Measurements from ENCODE around the gene GTF3C6. TPM values are rescaled to one million over a fixed set of nuclear protein-coding genes. Genes with fewer than 3 reads are reported as not detected.
"Not testable (repeated sequence)": the region's sequence is repeated elsewhere in the genome, so short reads cannot be mapped to it uniquely, and the experiment has no call there.

The GTF3C6 gene
- total RNA-seq, 1 donor from 2014 or later, result 46.1 TPM

DNA sequence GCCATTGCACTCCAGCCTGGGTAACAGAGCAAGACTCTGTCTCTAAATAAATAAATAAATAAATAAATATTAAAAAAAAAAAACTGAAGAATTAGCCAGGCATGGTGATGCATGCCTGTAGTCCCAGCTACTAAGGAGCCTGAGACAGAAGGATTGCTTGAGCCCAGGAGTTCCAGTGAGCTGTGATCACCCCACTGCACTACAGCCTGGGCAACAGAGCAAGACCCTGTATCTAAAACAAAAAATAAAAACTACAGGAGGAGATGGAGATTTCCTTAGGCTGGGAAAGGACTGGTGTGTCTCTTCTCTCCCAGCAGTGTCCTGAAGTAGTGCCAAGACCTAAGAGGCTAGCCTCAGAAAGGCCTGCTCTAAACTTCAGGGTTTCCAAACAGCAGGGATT, 8.1 kb upstream of the GTF3C6 start:
- Histone ChIP-seq H3K9me3 (no peaks in the 10 kb centered on the region), H3K27ac (no peak overlapping the region), H3K36me3 (no peaks in the 10 kb centered on the region), H3K4me1 (no peaks in the 10 kb centered on the region), H3K27me3 (ENCODE audit: low read depth) (no peaks in the 10 kb centered on the region), H3K4me3 (no peak overlapping the region)
- ATAC-seq, result no peak
- no peak for TF ChIP-seq CTCF (IDR thresholded peaks at IDR 0.05)
- intact Hi-C loops (cut with DNase I), result loop anchor here (10.0 kb wide), 1 partner anchor 266 kb away; no protein-coding TSS in a partner anchor
- DNase-seq, result no peak

DNA sequence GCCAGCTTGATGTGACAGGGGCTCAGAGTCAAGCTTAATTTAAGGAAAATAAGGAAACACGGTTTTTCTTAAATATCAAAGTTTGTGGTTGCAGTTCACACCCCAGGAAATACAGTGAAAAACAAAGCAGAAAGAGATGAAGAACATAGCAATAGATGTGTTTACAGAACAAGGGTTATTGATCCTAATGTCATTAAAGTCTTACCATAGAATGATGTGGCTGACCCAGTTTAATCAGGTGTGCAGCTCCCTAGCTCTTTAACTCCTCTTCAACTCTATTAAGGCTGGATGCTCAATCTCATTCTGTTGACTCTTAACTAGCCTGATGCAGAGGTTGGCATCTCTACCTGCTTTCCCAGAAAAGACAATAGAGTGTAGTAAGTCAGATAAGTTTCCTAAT, 7.5 kb upstream of the GTF3C6 start:
- H3K27ac ChIP-seq, result no peak overlapping the region
- no peaks in the 10 kb centered on the region for H3K27me3 ChIP-seq (ENCODE audit: low read depth)
- ATAC-seq, result no peak
- no peaks in the 10 kb centered on the region for H3K4me1 ChIP-seq
- intact Hi-C loops (cut with DNase I), result loop anchor here (10.0 kb wide), 1 partner anchor 266 kb away; no protein-coding TSS in a partner anchor
- DNase-seq, result no peak
- TF ChIP-seq CTCF (IDR thresholded peaks at IDR 0.05), result no peak
- no peaks in the 10 kb centered on the region for H3K9me3 ChIP-seq
- no peak overlapping the region for H3K4me3 ChIP-seq
- H3K36me3 ChIP-seq, result no peaks in the 10 kb centered on the region

GRCh38 chr6:110951986-110952794, 6.3 kb upstream of the GTF3C6 start:
- intact Hi-C loops (cut with DNase I), result loop anchor here (10.0 kb wide), 1 partner anchor 267 kb away; no protein-coding TSS in a partner anchor
- ATAC-seq (peak in 1 of 2 donors; percentile 24), DNase-seq (no peak)
- H3K9me3 ChIP-seq, result no peaks in the 10 kb centered on the region
- no peaks in the 10 kb centered on the region for H3K4me1 ChIP-seq
- H3K4me3 ChIP-seq, result no peak overlapping the region
- no peaks in the 10 kb centered on the region for H3K36me3 ChIP-seq
- no peak for TF ChIP-seq CTCF (IDR thresholded peaks at IDR 0.05)
- no peaks in the 10 kb centered on the region for H3K27me3 ChIP-seq (ENCODE audit: low read depth)
- no peak overlapping the region for H3K27ac ChIP-seq

DNA sequence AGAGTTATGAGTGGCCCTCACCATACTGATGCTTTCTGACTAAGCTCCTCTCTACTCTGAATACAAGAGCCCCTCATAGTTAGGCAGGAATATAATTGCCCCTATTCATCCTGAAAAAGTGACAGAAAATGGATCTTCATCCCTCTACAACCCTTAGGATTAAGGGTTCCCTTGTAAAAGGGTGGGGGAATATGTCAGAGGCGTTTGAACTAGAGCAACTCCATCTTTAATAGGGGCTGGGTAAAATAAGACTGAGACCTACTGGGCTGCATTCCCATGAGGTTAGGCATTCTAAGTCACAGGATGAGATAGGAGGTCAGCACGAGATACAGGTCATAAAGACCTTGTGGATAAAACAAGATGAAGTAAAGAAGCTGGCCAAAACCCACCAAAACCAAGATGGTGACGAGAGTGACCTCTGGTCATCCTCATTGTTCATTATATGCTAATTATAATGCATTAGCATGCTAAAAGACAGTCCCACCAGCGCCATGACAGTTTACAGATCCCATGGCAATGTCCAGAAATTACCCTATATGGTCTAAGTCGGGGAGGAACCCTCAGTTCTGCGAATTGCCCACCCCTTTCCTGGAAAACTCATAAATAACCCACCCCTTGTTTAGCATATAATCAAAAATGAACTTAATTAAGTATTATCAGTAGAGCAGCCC, 4.7 kb upstream of the GTF3C6 start:
- intact Hi-C loops (cut with DNase I), result loop anchor here (10.0 kb wide), 1 partner anchor 269 kb away; no protein-coding TSS in a partner anchor
- DNase-seq (no peak), ATAC-seq (no peak)
- peaks cover 7% of the 10 kb centered on the region for H3K4me1 ChIP-seq
- H3K4me3 ChIP-seq, result no peak overlapping the region
- H3K27ac ChIP-seq, result no peak overlapping the region
- no peak for TF ChIP-seq CTCF (IDR thresholded peaks at IDR 0.05)
- no peaks in the 10 kb centered on the region for H3K36me3 ChIP-seq
- no peaks in the 10 kb centered on the region for H3K27me3 ChIP-seq (ENCODE audit: low read depth)
- H3K9me3 ChIP-seq, result no peaks in the 10 kb centered on the region

GRCh38 chr6:110960014-110960390, 1.5 kb downstream of the GTF3C6 start:
- Histone ChIP-seq H3K4me3 (no peak overlapping the region), H3K27ac (no peak overlapping the region)
- TF ChIP-seq CTCF (IDR thresholded peaks at IDR 0.05), result no peak

DNA sequence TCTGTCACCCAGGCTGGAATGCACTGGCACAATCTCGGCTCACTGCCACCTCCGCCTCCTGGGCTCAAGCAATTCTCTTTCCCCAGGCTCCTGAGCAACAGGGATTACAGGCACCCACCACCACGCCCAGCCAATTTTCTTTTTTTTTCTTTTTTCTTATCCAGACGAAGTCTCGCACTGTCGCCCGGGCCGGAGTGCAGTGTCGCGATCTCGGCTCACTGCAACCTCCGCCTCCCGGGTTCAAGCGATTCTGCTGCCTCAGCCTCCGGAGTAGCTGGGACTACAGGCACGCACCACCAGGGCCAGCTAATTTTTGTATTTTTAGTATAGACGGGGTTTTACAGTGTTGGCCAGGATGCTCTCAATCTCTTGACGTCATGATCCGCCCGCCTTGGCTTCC, 4.1 kb downstream of the GTF3C6 start:
- Histone ChIP-seq H3K36me3 (peaks cover 67% of the 10 kb centered on the region), H3K4me1 (peaks cover 14% of the 10 kb centered on the region)
- H3K27ac ChIP-seq; intact Hi-C loops (cut with DNase I); ATAC-seq; H3K4me3 ChIP-seq; H3K9me3 ChIP-seq; DNase-seq; H3K27me3 ChIP-seq (ENCODE audit: low read depth): not testable (repeated sequence)

More at GRCh38 chr6:110960014-110960390, 1.5 kb downstream of the GTF3C6 start:
- no peaks in the 10 kb centered on the region for H3K9me3 ChIP-seq
- peaks cover 15% of the 10 kb centered on the region for H3K4me1 ChIP-seq
- no peaks in the 10 kb centered on the region for H3K27me3 ChIP-seq (ENCODE audit: low read depth)
- no peak for DNase-seq
- peaks cover 44% of the 10 kb centered on the region for H3K36me3 ChIP-seq
- intact Hi-C loops (cut with DNase I), result no loop called here
- ATAC-seq, result no peak
